ENCODE data around the gene SEZ6L2. TPM values are rescaled to one million over a fixed set of nuclear protein-coding genes. Genes with fewer than 3 reads are reported as not detected.

The SEZ6L2 gene
- total and polyA plus RNA-seq, 2 of the 13 experiments (the other 11 are each of a cell fraction or from before 2014, with no cell fraction given): 14.9 to 16.9 TPM

- Histone ChIP-seq H2AFZ (ENCODE audit: low read length) (no peak overlapping the region), H3K4me3 (replicated peaks in 1 of 3; ENCODE audit: insufficient read depth in 1 of 3, low read depth in 2 of 3, low read length in 3 of 3) (no peak overlapping the region), H3K27ac (ENCODE audit: extremely low read length, insufficient read depth, low read length) (no peak overlapping the region), H3K36me3 (replicated peaks in 1 of 2; ENCODE audit: control insufficient read depth in 1 of 2, insufficient read depth in 2 of 2, low read length in 2 of 2) (peaks cover 1 to 6% of the 10 kb centered on the region in 2 experiments; a peak in 3 of 5 replicates), H3K9ac (ENCODE audit: insufficient read depth, low read depth, low read length) (no peak overlapping the region), H3K4me2 (ENCODE audit: low read depth, low read length) (no peak overlapping the region), H3K79me2 (ENCODE audit: insufficient read depth, low read length) (no peaks in the 10 kb centered on the region), H4K20me1 (ENCODE audit: insufficient read depth, low read length) (no peaks in the 10 kb centered on the region), H3K9me3 (ENCODE audit: low read length) (no peaks in the 10 kb centered on the region), H3K4me1 (ENCODE audit: insufficient read depth, low read length) (peaks cover 5% of the 10 kb centered on the region; the same call in 1 of the 2 replicates), H3K27me3 (ENCODE audit: control insufficient read depth in 1 of 2, insufficient read depth in 2 of 2, low read length in 2 of 2) (no peaks in the 10 kb centered on the region)
- no TSS peak for BruUV-seq (replicated peaks)
- ATAC-seq: no peak
- FAIRE-seq: no peak
- intact Hi-C loops (cut with micrococcal nuclease; ENCODE audit: unreplicated experiment): no loop called here
- WGBS (ENCODE audit: low lambda C conversion rate): 100% methylated on average over 2 of the region's 2 CpGs
- ChIA-PET POLR2A (interaction anchor here (1.2 to 3.0 kb wide), 3 partner anchors 9 to 65 kb away, joined by 6 to 11 read pairs (median 8); partner anchors contain the start of genes ASPHD1, KCTD13, SEZ6L2 and TAOK2), CTCF (ENCODE audit: low intra/inter-chr PET ratio, low total read pairs) (no interaction called here)
- no peak for DNase-seq (ENCODE audit: low spot score)
- in situ Hi-C loops (cut with HindIII; ENCODE audit: extremely low pct_ligation_motif_present, low pct_unique_long_range_greater_than_20kb): no loop called here
- TF ChIP-seq ZNF121 (CRISPR knock-in tag; IDR thresholded peaks at IDR 0.05) (peak; percentile 85), ZNF180 (CRISPR knock-in tag; IDR thresholded peaks at IDR 0.05; ENCODE audit: borderline replicate concordance, low read depth) (no peak)
Measured at GRCh38 chr16:29908719-29909220, 9.4 kb upstream of the SEZ6L2 start.

DNA sequence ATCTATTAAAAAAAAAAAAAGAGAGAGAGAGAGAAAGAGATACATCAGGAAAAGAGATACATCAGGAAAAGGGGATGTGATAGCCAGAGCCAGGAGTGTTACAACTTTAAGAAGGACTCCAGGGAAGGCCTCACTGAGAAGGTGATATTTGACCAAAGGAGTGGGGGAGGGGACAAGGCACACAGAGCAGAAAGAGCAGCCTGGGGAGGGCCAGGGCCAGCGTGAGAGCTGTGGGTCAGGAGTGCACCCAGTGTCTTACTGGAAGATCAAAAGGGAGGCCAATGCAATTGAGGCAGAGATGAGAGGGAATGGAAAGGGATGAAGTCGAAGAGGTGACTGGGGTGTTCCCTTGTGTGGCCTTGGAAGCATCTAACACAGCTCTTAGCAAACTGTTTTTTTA is 8.6 kb upstream of the SEZ6L2 start:
- POLR2A ChIA-PET: interaction anchor here (0.7 to 3.0 kb wide), 4 partner anchors 8 to 207 kb away, joined by 3 to 11 read pairs (median 6); partner anchors contain the start of genes ASPHD1, KCTD13 and SEZ6L2
- H3K27ac ChIP-seq (ENCODE audit: extremely low read length, insufficient read depth, low read length): no peak overlapping the region
- intact Hi-C loops (cut with micrococcal nuclease; ENCODE audit: unreplicated experiment) (no loop called here), in situ Hi-C loops (cut with HindIII; ENCODE audit: extremely low pct_ligation_motif_present, low pct_unique_long_range_greater_than_20kb) (no loop called here)
- no peak overlapping the region for H3K4me3 ChIP-seq (replicated peaks in 1 of 3; ENCODE audit: insufficient read depth in 1 of 3, low read depth in 2 of 3, low read length in 3 of 3)
- H3K9me3 ChIP-seq (ENCODE audit: low read length): no peaks in the 10 kb centered on the region
- no peaks in the 10 kb centered on the region for H4K20me1 ChIP-seq (ENCODE audit: insufficient read depth, low read length)
- FAIRE-seq (peak; percentile 8), ATAC-seq (no peak), DNase-seq (ENCODE audit: low spot score) (no peak)
- peaks cover 1 to 10% of the 10 kb centered on the region in 2 experiments; a peak in 2 of 5 replicates for H3K36me3 ChIP-seq (replicated peaks in 1 of 2; ENCODE audit: control insufficient read depth in 1 of 2, insufficient read depth in 2 of 2, low read length in 2 of 2)
- H3K4me1 ChIP-seq (ENCODE audit: insufficient read depth, low read length): peaks cover 11% of the 10 kb centered on the region
- peaks cover under 1% of the 10 kb centered on the region for H3K79me2 ChIP-seq (ENCODE audit: insufficient read depth, low read length)
- H2AFZ ChIP-seq (ENCODE audit: low read length): no peak overlapping the region
- H3K27me3 ChIP-seq (ENCODE audit: control insufficient read depth in 1 of 2, insufficient read depth in 2 of 2, low read length in 2 of 2): no peaks in the 10 kb centered on the region
- no peak overlapping the region for H3K9ac ChIP-seq (ENCODE audit: insufficient read depth, low read depth, low read length)
- CTCF ChIA-PET (ENCODE audit: low intra/inter-chr PET ratio, low total read pairs): no interaction called here
- WGBS (ENCODE audit: low lambda C conversion rate): 61% methylated on average over 2 of the region's 2 CpGs
- BruUV-seq (replicated peaks): no TSS peak
- H3K4me2 ChIP-seq (ENCODE audit: low read depth, low read length): no peak overlapping the region
- TF ChIP-seq FOXK2 (IDR thresholded peaks at IDR 0.05) (no peak), POLR2A (IDR thresholded peaks at IDR 0.05; ENCODE audit: insufficient read depth in 1 of 2, low read depth in 2 of 2, low read length in 2 of 2) (peak in 1 of 2 experiments; percentile 39; a peak in 1 of 4 replicates), POLR2AphosphoS5 (IDR thresholded peaks at IDR 0.05; ENCODE audit: low read depth, low read length) (peak; percentile 40), RBM22 (optimal IDR thresholded peaks at IDR 0.05; ENCODE audit: low read length) (peak; percentile 87), ZNF333 (CRISPR knock-in tag; IDR thresholded peaks at IDR 0.05; ENCODE audit: borderline replicate concordance) (no peak), POLR2G (IDR thresholded peaks at IDR 0.05; ENCODE audit: low read depth, low read length) (peak; percentile 52; the same call in 1 of the 2 replicates)
- TF ChIP-seq, protein P1, sequence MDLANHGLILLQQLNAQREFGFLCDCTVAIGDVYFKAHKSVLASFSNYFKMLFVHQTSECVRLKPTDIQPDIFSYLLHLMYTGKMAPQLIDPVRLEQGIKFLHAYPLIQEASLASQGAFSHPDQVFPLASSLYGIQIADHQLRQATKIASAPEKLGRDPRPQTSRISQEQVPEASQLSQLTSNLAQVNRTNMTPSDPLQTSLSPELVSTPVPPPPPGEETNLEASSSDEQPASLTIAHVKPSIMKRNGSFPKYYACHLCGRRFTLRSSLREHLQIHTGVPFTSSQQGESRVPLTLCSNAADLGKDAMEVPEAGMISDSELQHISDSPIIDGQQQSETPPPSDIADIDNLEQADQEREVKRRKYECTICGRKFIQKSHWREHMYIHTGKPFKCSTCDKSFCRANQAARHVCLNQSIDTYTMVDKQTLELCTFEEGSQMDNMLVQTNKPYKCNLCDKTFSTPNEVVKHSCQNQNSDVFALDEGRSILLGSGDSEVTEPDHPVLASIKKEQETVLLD (CRISPR knock-in tag; IDR thresholded peaks at IDR 0.05; ENCODE audit: low read depth): no peak
- TF ChIP-seq, protein P2, sequence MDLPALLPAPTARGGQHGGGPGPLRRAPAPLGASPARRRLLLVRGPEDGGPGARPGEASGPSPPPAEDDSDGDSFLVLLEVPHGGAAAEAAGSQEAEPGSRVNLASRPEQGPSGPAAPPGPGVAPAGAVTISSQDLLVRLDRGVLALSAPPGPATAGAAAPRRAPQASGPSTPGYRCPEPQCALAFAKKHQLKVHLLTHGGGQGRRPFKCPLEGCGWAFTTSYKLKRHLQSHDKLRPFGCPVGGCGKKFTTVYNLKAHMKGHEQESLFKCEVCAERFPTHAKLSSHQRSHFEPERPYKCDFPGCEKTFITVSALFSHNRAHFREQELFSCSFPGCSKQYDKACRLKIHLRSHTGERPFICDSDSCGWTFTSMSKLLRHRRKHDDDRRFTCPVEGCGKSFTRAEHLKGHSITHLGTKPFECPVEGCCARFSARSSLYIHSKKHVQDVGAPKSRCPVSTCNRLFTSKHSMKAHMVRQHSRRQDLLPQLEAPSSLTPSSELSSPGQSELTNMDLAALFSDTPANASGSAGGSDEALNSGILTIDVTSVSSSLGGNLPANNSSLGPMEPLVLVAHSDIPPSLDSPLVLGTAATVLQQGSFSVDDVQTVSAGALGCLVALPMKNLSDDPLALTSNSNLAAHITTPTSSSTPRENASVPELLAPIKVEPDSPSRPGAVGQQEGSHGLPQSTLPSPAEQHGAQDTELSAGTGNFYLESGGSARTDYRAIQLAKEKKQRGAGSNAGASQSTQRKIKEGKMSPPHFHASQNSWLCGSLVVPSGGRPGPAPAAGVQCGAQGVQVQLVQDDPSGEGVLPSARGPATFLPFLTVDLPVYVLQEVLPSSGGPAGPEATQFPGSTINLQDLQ (CRISPR knock-in tag; IDR thresholded peaks at IDR 0.05): no peak
- TF ChIP-seq, protein P3, sequence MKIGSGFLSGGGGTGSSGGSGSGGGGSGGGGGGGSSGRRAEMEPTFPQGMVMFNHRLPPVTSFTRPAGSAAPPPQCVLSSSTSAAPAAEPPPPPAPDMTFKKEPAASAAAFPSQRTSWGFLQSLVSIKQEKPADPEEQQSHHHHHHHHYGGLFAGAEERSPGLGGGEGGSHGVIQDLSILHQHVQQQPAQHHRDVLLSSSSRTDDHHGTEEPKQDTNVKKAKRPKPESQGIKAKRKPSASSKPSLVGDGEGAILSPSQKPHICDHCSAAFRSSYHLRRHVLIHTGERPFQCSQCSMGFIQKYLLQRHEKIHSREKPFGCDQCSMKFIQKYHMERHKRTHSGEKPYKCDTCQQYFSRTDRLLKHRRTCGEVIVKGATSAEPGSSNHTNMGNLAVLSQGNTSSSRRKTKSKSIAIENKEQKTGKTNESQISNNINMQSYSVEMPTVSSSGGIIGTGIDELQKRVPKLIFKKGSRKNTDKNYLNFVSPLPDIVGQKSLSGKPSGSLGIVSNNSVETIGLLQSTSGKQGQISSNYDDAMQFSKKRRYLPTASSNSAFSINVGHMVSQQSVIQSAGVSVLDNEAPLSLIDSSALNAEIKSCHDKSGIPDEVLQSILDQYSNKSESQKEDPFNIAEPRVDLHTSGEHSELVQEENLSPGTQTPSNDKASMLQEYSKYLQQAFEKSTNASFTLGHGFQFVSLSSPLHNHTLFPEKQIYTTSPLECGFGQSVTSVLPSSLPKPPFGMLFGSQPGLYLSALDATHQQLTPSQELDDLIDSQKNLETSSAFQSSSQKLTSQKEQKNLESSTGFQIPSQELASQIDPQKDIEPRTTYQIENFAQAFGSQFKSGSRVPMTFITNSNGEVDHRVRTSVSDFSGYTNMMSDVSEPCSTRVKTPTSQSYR (CRISPR knock-in tag; IDR thresholded peaks at IDR 0.05; ENCODE audit: borderline replicate concordance): peak; percentile 71

Measured in HepG2 (cell line).